Large intestine (tissue), 3 donors: ENCODE results near the gene CPNE5. TPM values are rescaled to one million over a fixed set of nuclear protein-coding genes. Genes with fewer than 3 reads are reported as not detected.

Experiments used
- DNase-seq, 2 donors: peaks; one replicate each; pipeline versions ENCODE4 v3.0.0 to v3.0.0-alpha.2; 2013
- H3K27ac ChIP-seq: one replicate; pipeline ENCODE4 v1.5.1; 2013; ENCODE audit warnings: low read length
- H3K27me3 ChIP-seq: 2 replicates; pipeline ENCODE4 v1.6.1; 2013; ENCODE audit warnings: low read length; ENCODE audit not compliant: control insufficient read depth, insufficient read depth
- H3K36me3 ChIP-seq: 2 replicates; pipeline ENCODE4 v1.6.1; 2013; ENCODE audit warnings: low read length; ENCODE audit not compliant: control insufficient read depth, insufficient read depth
- H3K4me1 ChIP-seq: one replicate; pipeline ENCODE4 v1.6.1; 2013; ENCODE audit warnings: low read length; ENCODE audit not compliant: control insufficient read depth, insufficient read depth
- H3K4me3 ChIP-seq: one replicate; pipeline ENCODE4 v1.5.1; 2013; ENCODE audit warnings: low read length
- H3K9me3 ChIP-seq: one replicate; pipeline ENCODE4 v1.6.1; 2013; ENCODE audit warnings: mild to moderate bottlenecking, low read depth, low read length, moderate library complexity; ENCODE audit not compliant: control insufficient read depth
- WGBS: methylation state at CpG from one replicate; pipeline ENCODE4 v1.1.5; 2013; ENCODE audit warnings: low lambda C conversion rate; ENCODE audit not compliant: insufficient coverage; 5-methylcytosine and 5-hydroxymethylcytosine counted together
- polyA plus RNA-seq: library from polyadenylated mRNA; unstranded; fragments of 120-200 nt; gene quantifications from one replicate; pipeline ENCODE4 v1.2.1, GENCODE V29; 2013

Gene CPNE5
- polyA plus RNA-seq, 1 donor, result 3.9 TPM

DNA sequence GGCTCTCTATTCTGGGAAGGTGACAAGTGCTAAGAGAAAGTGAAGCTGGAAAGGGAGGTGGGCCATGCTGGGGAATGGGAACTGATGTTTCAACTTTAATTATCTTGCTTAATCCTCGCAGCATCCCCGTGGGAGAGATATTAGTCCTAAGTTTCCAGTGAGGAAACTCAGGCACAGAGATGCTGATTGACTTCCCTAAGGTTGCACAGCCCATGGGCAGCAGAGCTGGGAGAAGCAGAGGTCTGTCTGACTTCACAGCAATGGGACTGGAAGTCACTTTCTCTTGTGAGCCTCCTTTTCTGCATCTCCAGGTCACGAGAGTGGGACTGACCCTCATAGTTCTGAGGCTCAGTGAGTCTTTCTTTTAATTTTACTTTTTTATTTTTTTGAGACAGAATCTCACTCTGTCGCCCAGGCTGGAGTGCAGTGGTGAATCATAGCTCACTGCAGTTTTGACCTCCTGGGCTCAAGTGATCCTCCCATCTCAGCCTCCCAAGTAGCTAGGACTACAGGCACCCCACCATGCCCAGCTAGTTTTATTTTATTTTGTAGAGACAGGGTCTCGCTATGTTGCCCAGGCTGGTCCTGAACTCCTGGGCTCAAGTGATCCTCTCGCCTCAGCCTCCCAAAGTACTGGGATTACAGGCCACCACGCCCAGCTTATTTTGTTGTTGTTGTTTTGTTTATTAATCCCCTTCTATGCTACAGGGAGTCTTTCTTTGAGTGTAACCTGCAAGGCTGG is 139.0 kb downstream of the CPNE5 start:
- WGBS, result no CpG with 5 or more reads among the region's 7 CpGs
- H3K4me1 ChIP-seq, result peaks cover 14% of the 10 kb centered on the region
- DNase-seq, result no peak

DNA sequence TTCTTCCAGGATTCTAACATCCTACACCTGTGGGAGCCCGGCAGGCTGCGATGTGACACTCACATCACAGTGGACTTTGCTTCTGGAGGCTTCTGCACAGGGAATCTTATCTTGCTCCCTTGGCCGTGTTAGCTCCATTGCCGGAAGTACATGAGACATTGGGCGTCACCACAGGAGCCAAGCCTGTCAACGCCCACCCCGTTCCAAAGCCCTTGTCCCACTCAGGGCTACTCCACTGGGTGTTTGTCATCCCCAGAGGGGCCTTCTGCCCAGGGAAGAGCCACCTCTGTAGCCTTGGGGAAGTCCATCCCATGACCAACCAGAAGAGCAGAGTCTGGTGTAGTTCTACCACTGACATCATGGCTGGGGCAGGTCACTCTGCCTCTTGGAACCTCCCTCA is 139.9 kb downstream of the CPNE5 start:
- Histone ChIP-seq H3K4me1 (peaks cover 14% of the 10 kb centered on the region), H3K27ac (peak overlapping the region; percentile 45), H3K9me3 (no peaks in the 10 kb centered on the region), H3K36me3 (no peaks in the 10 kb centered on the region), H3K4me3 (no peak overlapping the region), H3K27me3 (no peaks in the 10 kb centered on the region)
- WGBS, result no CpG with 5 or more reads among the region's 7 CpGs
- DNase-seq, result peak; percentile 76 to 96

More for the DNA sequence above, 139.0 kb downstream of the CPNE5 start:
- Histone ChIP-seq H3K27me3 (no peaks in the 10 kb centered on the region), H3K4me3 (no peak overlapping the region), H3K9me3 (no peaks in the 10 kb centered on the region), H3K27ac (no peak overlapping the region), H3K36me3 (no peaks in the 10 kb centered on the region)

- H3K9me3 ChIP-seq, result no peaks in the 10 kb centered on the region
- H3K4me3 ChIP-seq, result no peak overlapping the region
- no CpG with 5 or more reads among the region's 8 CpGs for WGBS
- peak overlapping the region; percentile 45 for H3K27ac ChIP-seq
- no peaks in the 10 kb centered on the region for H3K27me3 ChIP-seq
- peaks cover 14% of the 10 kb centered on the region for H3K4me1 ChIP-seq
- H3K36me3 ChIP-seq, result no peaks in the 10 kb centered on the region
- no peak for DNase-seq
Observed at GRCh38 chr6:36698871-36699271, 140.4 kb downstream of the CPNE5 start.

DNA sequence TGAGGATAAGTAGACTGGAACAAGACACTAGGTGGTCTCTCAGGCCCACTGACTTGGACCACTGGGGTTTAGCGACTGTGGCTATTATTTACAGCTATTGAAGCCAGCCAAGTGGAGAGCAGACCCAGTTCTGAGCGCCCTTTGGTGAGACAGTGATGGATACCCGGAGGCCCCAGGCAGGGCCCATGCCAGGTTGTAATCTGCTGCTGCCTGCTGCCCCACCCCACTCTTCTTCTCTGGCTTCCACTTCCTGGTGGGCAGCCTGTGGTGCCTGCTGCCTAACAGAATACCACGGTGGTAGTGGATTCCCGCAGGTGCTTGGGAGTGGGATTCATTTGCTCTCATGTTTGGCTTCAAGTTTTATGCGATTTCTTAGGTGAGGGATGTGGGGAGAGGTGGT is 141.0 kb downstream of the CPNE5 start:
- DNase-seq, result no peak
- H3K27me3 ChIP-seq, result no peaks in the 10 kb centered on the region
- H3K36me3 ChIP-seq, result no peaks in the 10 kb centered on the region
- H3K27ac ChIP-seq, result no peak overlapping the region
- WGBS, result no CpG with 5 or more reads among the region's 6 CpGs
- H3K4me1 ChIP-seq, result peaks cover 14% of the 10 kb centered on the region
- H3K9me3 ChIP-seq, result no peaks in the 10 kb centered on the region
- no peak overlapping the region for H3K4me3 ChIP-seq

- no peak within 1 kb of the TSS for H3K27ac ChIP-seq
Observed at GRCh38 chr6:36697481-36697903, 141.8 kb downstream of the CPNE5 start, which contains the start of gene RAB44. Gene RAB44, plus strand, starts transcription at chr6:36697826. Its CDS starts 6,410 bp downstream, at chr6:36704236.

DNA sequence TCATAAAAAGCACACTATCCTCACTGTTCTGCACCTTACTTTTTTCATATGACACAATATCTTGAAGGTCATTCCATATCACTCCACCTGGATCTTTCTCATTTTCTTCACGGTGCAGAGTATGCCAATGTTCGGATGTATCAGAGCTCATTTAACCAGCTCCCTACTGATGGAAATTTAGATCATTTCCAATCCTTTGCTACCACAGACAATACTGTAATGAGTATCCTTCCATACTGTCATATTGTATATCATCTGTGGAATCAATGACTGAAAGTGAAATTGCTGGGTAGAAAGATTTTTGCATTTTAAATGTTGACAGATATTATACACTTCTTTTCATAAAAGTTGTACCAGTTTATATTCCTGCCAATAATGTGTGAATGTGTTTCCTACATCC is 143.8 kb downstream of the CPNE5 start:
- Histone ChIP-seq H3K4me1 (peaks cover 21% of the 10 kb centered on the region), H3K9me3 (no peaks in the 10 kb centered on the region), H3K36me3 (no peaks in the 10 kb centered on the region), H3K27me3 (no peaks in the 10 kb centered on the region), H3K27ac (no peak overlapping the region), H3K4me3 (no peak overlapping the region)
- no peak for DNase-seq
- 40% methylated on average over 1 of the region's 2 CpGs for WGBS

More at GRCh38 chr6:36697481-36697903, 141.8 kb downstream of the CPNE5 start, which contains the start of gene RAB44:
- H3K4me1 ChIP-seq, result peaks cover 14% of the 10 kb centered on the region
- WGBS, result no CpG with 5 or more reads among the region's 7 CpGs
- H3K9me3 ChIP-seq, result no peaks in the 10 kb centered on the region
- H3K4me3 ChIP-seq, result no peak within 1 kb of the TSS
- no peaks in the 10 kb centered on the region for H3K27me3 ChIP-seq
- DNase-seq, result no peak
- no peaks in the 10 kb centered on the region for H3K36me3 ChIP-seq

GRCh38 chr6:36694616-36695015 is 144.6 kb downstream of the CPNE5 start:
- H3K4me1 ChIP-seq, result peaks cover 21% of the 10 kb centered on the region
- no CpG with 5 or more reads among the region's 6 CpGs for WGBS
- H3K9me3 ChIP-seq, result no peaks in the 10 kb centered on the region
- H3K27me3 ChIP-seq, result no peaks in the 10 kb centered on the region
- DNase-seq, result no peak
- no peak overlapping the region for H3K4me3 ChIP-seq
- no peak overlapping the region for H3K27ac ChIP-seq
- no peaks in the 10 kb centered on the region for H3K36me3 ChIP-seq

DNA sequence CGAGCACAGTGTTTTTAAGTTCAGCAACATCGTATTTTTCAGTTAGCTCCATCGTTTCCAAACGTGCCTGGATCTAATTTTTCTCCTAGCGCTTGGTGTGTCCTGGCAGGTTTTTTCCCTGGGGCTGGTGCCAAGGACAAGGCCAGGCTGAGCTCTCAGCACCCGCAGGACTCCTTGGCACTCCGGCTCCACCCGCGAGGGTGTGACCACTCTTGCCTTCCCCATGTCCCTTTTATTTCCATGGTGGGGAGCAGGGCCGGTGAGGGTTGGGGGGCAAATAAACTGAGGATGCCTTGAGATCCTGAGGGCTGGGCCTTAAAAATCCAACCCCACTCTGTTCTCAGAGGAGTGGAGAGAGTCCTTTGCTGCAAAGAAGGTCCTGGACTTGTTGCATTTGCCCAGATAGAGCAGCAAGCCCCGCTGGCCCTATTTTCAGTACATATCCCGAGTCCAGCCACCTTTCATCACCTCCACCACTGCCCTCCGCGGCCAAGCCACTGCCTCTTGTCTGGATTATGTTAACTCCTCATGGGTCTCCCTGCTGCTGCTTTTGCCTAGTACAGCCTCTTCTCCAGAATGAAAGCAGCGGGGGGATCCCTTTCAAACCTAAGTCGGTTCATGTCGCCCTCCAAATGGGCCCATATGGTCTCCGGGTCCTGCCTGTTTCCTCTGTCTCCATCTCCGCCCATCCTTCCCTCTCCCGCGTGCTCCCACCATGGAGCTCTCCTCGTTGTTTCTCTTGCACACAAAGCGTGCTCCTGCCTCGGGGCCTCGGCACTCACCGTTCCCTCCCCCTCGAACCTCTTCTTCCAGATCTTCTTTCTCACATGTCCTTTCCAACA is 146.2 kb downstream of the CPNE5 start:
- no peak for DNase-seq

DNA sequence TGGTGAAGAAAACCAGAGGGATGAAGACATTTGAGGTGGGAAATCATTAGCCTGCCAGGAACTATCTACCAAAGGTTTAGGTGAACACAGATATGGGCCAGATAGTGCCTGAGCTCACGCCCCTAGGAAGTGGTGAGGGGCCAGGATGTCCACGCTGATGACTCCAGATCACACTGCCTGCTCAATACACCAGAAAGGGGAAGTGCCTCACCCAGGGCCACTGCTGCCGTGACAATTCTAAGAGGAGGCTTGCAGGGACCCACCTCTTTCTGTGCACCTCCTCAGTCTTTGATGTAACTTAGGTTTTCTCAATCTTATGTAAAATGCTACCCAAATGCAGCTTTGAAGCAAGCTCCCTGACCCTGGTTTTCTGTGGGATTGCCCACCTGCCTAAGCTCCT is 147.0 kb downstream of the CPNE5 start:
- Histone ChIP-seq H3K27me3 (no peaks in the 10 kb centered on the region), H3K36me3 (no peaks in the 10 kb centered on the region), H3K4me3 (no peak overlapping the region), H3K27ac (no peak overlapping the region), H3K4me1 (peaks cover 6% of the 10 kb centered on the region), H3K9me3 (no peaks in the 10 kb centered on the region)
- no peak for DNase-seq
- no CpG with 5 or more reads among the region's 3 CpGs for WGBS

More for the DNA sequence above, 146.2 kb downstream of the CPNE5 start:
- no peaks in the 10 kb centered on the region for H3K9me3 ChIP-seq
- H3K36me3 ChIP-seq, result no peaks in the 10 kb centered on the region
- peaks cover 8% of the 10 kb centered on the region for H3K4me1 ChIP-seq
- WGBS, result 70% methylated on average over 7 of the region's 27 CpGs
- H3K4me3 ChIP-seq, result no peak overlapping the region
- H3K27ac ChIP-seq, result no peak overlapping the region
- no peaks in the 10 kb centered on the region for H3K27me3 ChIP-seq

GRCh38 chr6:36691612-36692011 is 147.6 kb downstream of the CPNE5 start:
- no peaks in the 10 kb centered on the region for H3K27me3 ChIP-seq
- no peaks in the 10 kb centered on the region for H3K9me3 ChIP-seq
- peak overlapping the region; percentile 36 for H3K27ac ChIP-seq
- no CpG with 5 or more reads among the region's 2 CpGs for WGBS
- no peak overlapping the region for H3K4me3 ChIP-seq
- H3K36me3 ChIP-seq, result peaks cover 5% of the 10 kb centered on the region
- no peak for DNase-seq
- H3K4me1 ChIP-seq, result peaks cover 6% of the 10 kb centered on the region
